Esophagus squamous epithelium (tissue), 5 donors: ENCODE measurements around the gene CLCN1. TPM values are rescaled to one million over a fixed set of nuclear protein-coding genes. Genes with fewer than 3 reads are reported as not detected.

Source experiments
- DNase-seq: peaks from one replicate; lab custom pipeline; 2025; lab: John Stamatoyannopoulos, UW
- H3K27ac ChIP-seq, 4 donors: fragments of 200-600 bp; sonication (generic); one replicate each; pipeline ENCODE4 v1.5.1; 2016 to 2019; ENCODE audit warnings: mild to moderate bottlenecking in 1 of 4
- H3K27me3 ChIP-seq, 4 donors: fragments of 200-600 bp; sonication (generic); 1 replicate in 3 of 4; 2 replicates in 1 of 4; pipeline versions ENCODE4 v1.5.1 to v1.6.0; 2017 to 2021; ENCODE audit warnings: antibody characterized with exemption in 1 of 4
- H3K36me3 ChIP-seq, 3 donors: fragments of 200-600 bp; sonication (generic); one replicate each; pipeline ENCODE4 v1.5.1; 2016 to 2019
- H3K4me1 ChIP-seq, 3 donors: fragments of 200-600 bp; sonication (generic); one replicate each; pipeline ENCODE4 v1.5.1; 2017 to 2019
- H3K4me3 ChIP-seq, 4 donors: fragments of 200-600 bp; sonication (generic); 1 replicate in 3 of 4; 2 replicates in 1 of 4; pipeline ENCODE4 v1.5.1; 2016 to 2019; ENCODE audit warnings: mild to moderate bottlenecking in 2 of 4, moderate library complexity in 1 of 4
- H3K9me3 ChIP-seq, 3 donors: fragments of 200-600 bp; sonication (generic); one replicate each; pipeline ENCODE4 v1.5.1; 2016 to 2019
- CTCF ChIP-seq, 6 experiments: fragments of 450-650 bp in 4 of 6; fragments of 200-600 bp in 2 of 6; sonication (generic) in 2 of 6; IDR thresholded peaks; one replicate each; pipeline ENCODE4 v1.5.1; 2016 to 2019; ENCODE audit warnings: antibody characterized with exemption in 6 of 6, mild to moderate bottlenecking in 4 of 6, moderate library complexity in 4 of 6
- POLR2A ChIP-seq, 4 donors: fragments of 450-650 bp; IDR thresholded peaks; one replicate each; pipeline ENCODE4 v1.6.1; 2017; ENCODE audit warnings: antibody characterized with exemption in 4 of 4, mild to moderate bottlenecking in 4 of 4, moderate library complexity in 3 of 4
- WGBS, 2 donors: methylation state at CpG; one replicate each; pipeline ENCODE4 v1.1.5; 2018; 5-methylcytosine and 5-hydroxymethylcytosine counted together
- intact Hi-C: fragments of 100-400 bp; cut with DNase I; formaldehyde crosslinking; loops from one replicate; pipeline ENCODE4 v1.15.0; 2022
- total RNA-seq, 4 donors: library from RNA; depleted of rRNA; stranded (reverse); fragments of >200 nt; gene quantifications; one replicate each; pipeline ENCODE4 v1.1.0, GENCODE V29; 2016
- donor health status: DM: yes; HTN: yes; CAD: no.

CLCN1 gene
- total RNA-seq, 4 donors from 2014 or later, result under 0.01 to 0.91 (median 0.13) TPM; not detected in 1

- Histone ChIP-seq H3K27ac (peak overlapping the region; percentile 93 to 100 (median 100)), H3K9me3 (no peaks in the 10 kb centered on the region), H3K4me1 (peaks cover 28 to 71% (median 58%) of the 10 kb centered on the region in 3 donors), H3K4me3 (peak overlapping the region; percentile 98 to 100 (median 98)), H3K27me3 (no peaks in the 10 kb centered on the region), H3K36me3 (peaks cover 0 to 14% (median 0%) of the 10 kb centered on the region in 3 donors)
- no peak for DNase-seq
- 12 to 14% methylated on average over 11 to 13 of the region's 15 CpGs for WGBS, 2 donors
- intact Hi-C loops, result no loop called here
- TF ChIP-seq CTCF (IDR thresholded peaks at IDR 0.05), result no peak
- no peak for TF ChIP-seq POLR2A (IDR thresholded peaks at IDR 0.05)
These were observed 63.8 kb downstream of the CLCN1 start for GRCh38 chr7:143379611-143380259.

GRCh38 chr7:143380260-143380645 lies 64.3 kb downstream of the CLCN1 start:
- H3K4me3 ChIP-seq, result peak overlapping the region; percentile 98 to 100 (median 98)
- intact Hi-C loops, result no loop called here
- H3K27ac ChIP-seq, result peak overlapping the region; percentile 93 to 100 (median 100)
- H3K36me3 ChIP-seq, result peaks cover 0 to 14% (median 0%) of the 10 kb centered on the region in 3 donors
- H3K27me3 ChIP-seq, result no peaks in the 10 kb centered on the region
- no peak for TF ChIP-seq POLR2A (IDR thresholded peaks at IDR 0.05)
- peak; percentile 87 to 92 (median 90) for TF ChIP-seq CTCF (IDR thresholded peaks at IDR 0.05)
- no peaks in the 10 kb centered on the region for H3K9me3 ChIP-seq
- peaks cover 28 to 71% (median 58%) of the 10 kb centered on the region in 3 donors for H3K4me1 ChIP-seq
- 0% methylated on average over 4 to 24 of the region's 35 CpGs for WGBS, 2 donors
- DNase-seq, result peak; percentile 22

GRCh38 chr7:143380646-143381426 lies 64.9 kb downstream of the CLCN1 start, which contains the start of gene ZYX:
Gene ZYX, plus strand, starts transcription at chr7:143381345. Its CDS starts 227 bp downstream, at chr7:143381572.
- Histone ChIP-seq H3K27me3 (no peaks in the 10 kb centered on the region), H3K4me1 (peaks cover 28 to 71% (median 54%) of the 10 kb centered on the region in 3 donors), H3K27ac (peak within 1 kb of the TSS; percentile 93 to 100 (median 100)), H3K9me3 (no peaks in the 10 kb centered on the region), H3K4me3 (peak within 1 kb of the TSS; percentile 98 to 100 (median 98)), H3K36me3 (peaks cover 0 to 14% (median 0%) of the 10 kb centered on the region in 3 donors)
- peak; percentile 96 for DNase-seq
- intact Hi-C loops, result no loop called here
- peak in 1 of 6 experiments; percentile 1 for TF ChIP-seq CTCF (IDR thresholded peaks at IDR 0.05)
- peak; percentile 51 to 89 (median 66) for TF ChIP-seq POLR2A (IDR thresholded peaks at IDR 0.05)
- WGBS, 2 donors, result no CpG with 5 or more reads among the region's 72 CpGs

- peak in 1 of 6 experiments; percentile 0 for TF ChIP-seq CTCF (IDR thresholded peaks at IDR 0.05)
- TF ChIP-seq POLR2A (IDR thresholded peaks at IDR 0.05), result no peak
- DNase-seq, result no peak
- H3K27ac ChIP-seq, result peak overlapping the region; percentile 93 to 100 (median 100)
- intact Hi-C loops, result no loop called here
- peaks cover 33 to 75% (median 58%) of the 10 kb centered on the region in 3 donors for H3K4me1 ChIP-seq
- 0% methylated on average over 2 to 10 of the region's 64 CpGs for WGBS, 2 donors
- H3K4me3 ChIP-seq, result peak overlapping the region; percentile 98 to 100 (median 98)
- H3K9me3 ChIP-seq, result no peaks in the 10 kb centered on the region
- H3K27me3 ChIP-seq, result no peaks in the 10 kb centered on the region
- peaks cover 0 to 14% (median 0%) of the 10 kb centered on the region in 3 donors for H3K36me3 ChIP-seq
These were observed 65.7 kb downstream of the CLCN1 start for GRCh38 chr7:143381427-143382125.
